Progenitor cell of endocrine pancreas (in vitro differentiated cells): ENCODE measurements around the gene XPNPEP2. TPM values are rescaled to one million over a fixed set of nuclear protein-coding genes. Genes with fewer than 3 reads are reported as not detected.

Experiments
- DNase-seq: peaks from one replicate; pipeline ENCODE4 v3.0.0; 2021; ENCODE audit warnings: low spot score; ENCODE audit not compliant: unreplicated experiment
- H3K27ac Mint-ChIP-seq: 2 replicates; pipeline ENCODE4 v1.8.0; 2021; ENCODE audit warnings: mild to moderate bottlenecking, moderate library complexity, mixed read lengths
- H3K27me3 Mint-ChIP-seq: 2 replicates; pipeline ENCODE4 v1.8.0; 2021; ENCODE audit warnings: mixed read lengths
- H3K36me3 Mint-ChIP-seq: 2 replicates; pipeline ENCODE4 v1.8.0; 2022; ENCODE audit warnings: mixed read lengths; ENCODE audit not compliant: insufficient read depth
- H3K4me1 Mint-ChIP-seq: 2 replicates; pipeline ENCODE4 v1.8.0; 2021; ENCODE audit warnings: low read depth, mixed read lengths
- H3K4me3 Mint-ChIP-seq: 2 replicates; pipeline ENCODE4 v1.8.0; 2021; ENCODE audit warnings: low read depth, mild to moderate bottlenecking, moderate library complexity, mixed read lengths
- H3K9me3 Mint-ChIP-seq: 2 replicates; pipeline ENCODE4 v1.8.0; 2021; ENCODE audit warnings: low read depth, mixed read lengths
- total RNA-seq: library from RNA; stranded (reverse); gene quantifications from 2 replicates; pipeline ENCODE4 v1.2.1, GENCODE V29; 2021
- TF ChIP-seq, protein P1 (sequence below): fragments of 200-600 bp; sonication (generic); IDR thresholded peaks from one replicate; pipeline ENCODE4 v1.5.0; 2021; ENCODE audit warnings: antibody characterized with exemption, mild to moderate bottlenecking; ENCODE audit not compliant: unreplicated experiment

The XPNPEP2 gene
- total RNA-seq, 1 donor from 2014 or later, result not detected

DNA sequence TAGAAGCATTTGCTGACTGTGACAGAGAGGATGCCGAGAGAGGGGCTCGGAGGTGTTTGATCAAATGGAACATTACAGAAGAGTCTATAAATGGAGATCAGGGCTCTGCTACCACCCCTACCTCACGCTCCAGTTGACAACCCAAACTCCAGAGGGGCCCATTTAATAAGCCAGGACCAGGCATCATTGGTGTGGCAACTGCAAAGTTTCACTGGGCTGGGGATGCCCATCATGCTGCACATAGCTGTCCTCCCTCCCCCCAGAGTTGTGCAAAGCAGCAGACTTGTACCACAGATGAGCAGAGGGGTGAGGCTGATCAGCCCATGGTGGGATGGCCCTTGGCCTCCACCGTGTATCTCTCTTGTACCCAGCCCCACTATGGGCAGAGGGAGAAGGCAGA, 38.2 kb upstream of the XPNPEP2 start:
- Mint-ChIP-seq H3K4me1 (peaks cover 1% of the 10 kb centered on the region), H3K9me3 (peaks cover 9% of the 10 kb centered on the region), H3K4me3 (no peak overlapping the region), H3K36me3 (no peaks in the 10 kb centered on the region), H3K27ac (no peak overlapping the region), H3K27me3 (peaks cover 6% of the 10 kb centered on the region)
- DNase-seq, result no peak
- TF ChIP-seq, protein P1, sequence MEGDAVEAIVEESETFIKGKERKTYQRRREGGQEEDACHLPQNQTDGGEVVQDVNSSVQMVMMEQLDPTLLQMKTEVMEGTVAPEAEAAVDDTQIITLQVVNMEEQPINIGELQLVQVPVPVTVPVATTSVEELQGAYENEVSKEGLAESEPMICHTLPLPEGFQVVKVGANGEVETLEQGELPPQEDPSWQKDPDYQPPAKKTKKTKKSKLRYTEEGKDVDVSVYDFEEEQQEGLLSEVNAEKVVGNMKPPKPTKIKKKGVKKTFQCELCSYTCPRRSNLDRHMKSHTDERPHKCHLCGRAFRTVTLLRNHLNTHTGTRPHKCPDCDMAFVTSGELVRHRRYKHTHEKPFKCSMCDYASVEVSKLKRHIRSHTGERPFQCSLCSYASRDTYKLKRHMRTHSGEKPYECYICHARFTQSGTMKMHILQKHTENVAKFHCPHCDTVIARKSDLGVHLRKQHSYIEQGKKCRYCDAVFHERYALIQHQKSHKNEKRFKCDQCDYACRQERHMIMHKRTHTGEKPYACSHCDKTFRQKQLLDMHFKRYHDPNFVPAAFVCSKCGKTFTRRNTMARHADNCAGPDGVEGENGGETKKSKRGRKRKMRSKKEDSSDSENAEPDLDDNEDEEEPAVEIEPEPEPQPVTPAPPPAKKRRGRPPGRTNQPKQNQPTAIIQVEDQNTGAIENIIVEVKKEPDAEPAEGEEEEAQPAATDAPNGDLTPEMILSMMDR, result no peak

DNA sequence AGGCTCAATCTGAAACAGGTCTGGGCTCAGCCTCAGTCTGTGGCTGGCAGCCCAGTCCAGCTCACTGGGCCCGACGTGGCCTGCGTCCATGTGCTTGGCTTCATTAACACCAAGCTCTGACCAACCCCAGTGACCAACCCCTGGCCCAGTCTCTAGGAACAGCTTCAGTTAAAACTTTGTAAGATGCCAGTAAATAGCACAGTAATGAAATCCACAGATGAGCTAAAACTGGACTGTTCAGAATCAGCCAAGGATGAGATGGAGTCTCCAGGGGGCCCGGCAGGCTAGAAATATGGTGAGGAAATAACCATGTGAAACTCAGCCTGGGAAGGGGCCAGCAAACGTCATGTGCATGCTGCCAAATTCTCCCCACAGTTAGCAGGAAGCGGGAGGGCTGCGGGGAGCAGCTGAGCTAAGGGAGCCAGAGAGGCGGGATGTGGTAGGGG, 37.1 kb upstream of the XPNPEP2 start:
- TF ChIP-seq, protein P1, result no peak
- Mint-ChIP-seq H3K4me3 (no peak overlapping the region), H3K4me1 (peaks cover 1% of the 10 kb centered on the region), H3K27ac (no peak overlapping the region), H3K9me3 (peaks cover 6% of the 10 kb centered on the region), H3K36me3 (no peaks in the 10 kb centered on the region), H3K27me3 (peaks cover 3% of the 10 kb centered on the region)
- DNase-seq, result no peak

DNA sequence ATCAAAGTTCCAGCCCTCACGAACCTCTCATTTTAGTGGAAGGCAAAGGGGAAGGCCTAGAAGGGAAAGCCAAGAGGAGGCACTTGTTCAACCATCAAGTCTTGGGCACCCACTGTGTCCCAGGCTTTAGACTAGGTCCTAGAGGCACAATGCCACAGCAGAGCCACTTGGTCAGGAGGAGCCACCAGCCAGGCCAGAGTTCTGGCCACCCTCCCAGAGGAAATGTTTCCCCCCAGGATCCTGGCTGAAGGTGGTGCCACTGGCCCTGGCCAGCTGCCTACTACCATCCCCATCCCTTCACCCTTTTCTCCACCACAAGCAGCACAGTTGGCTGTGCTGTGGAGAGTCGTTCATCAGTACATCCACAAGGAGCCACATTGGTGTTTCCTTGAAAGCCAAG, 34.3 kb upstream of the XPNPEP2 start:
- Mint-ChIP-seq H3K27ac (no peak overlapping the region), H3K27me3 (no peaks in the 10 kb centered on the region), H3K4me1 (peaks cover 1% of the 10 kb centered on the region), H3K9me3 (peaks cover 21% of the 10 kb centered on the region), H3K36me3 (no peaks in the 10 kb centered on the region), H3K4me3 (no peak overlapping the region)
- DNase-seq, result no peak
- TF ChIP-seq, protein P1, result no peak

DNA sequence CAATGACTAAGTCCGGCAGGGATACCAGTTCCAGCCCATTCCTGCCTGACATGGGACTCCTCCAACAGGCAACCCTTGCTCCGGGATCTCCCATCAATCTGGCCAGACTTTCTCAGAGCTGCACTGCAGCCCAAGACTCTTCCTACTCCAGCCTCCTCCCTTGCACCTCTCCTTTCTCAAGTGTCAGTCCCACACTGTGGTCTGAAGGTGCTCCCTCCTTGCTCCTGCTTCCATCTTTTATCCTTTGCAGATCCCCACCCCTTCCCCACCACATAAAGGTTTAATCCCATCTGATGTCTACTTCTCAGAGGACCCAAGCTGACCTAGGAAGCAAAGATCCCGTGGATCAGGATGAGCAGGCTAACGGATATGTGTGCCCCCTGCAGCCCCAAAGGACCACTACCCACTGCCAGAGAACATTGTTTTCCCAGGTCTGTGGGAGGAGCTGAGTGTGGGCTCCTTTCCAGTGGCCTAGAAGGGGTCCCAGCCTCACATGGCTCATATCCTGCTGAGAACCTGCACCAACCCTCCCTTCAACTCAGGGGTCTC, 33.3 kb upstream of the XPNPEP2 start:
- Mint-ChIP-seq H3K4me3 (no peak overlapping the region), H3K36me3 (no peaks in the 10 kb centered on the region), H3K27me3 (no peaks in the 10 kb centered on the region), H3K27ac (no peak overlapping the region), H3K9me3 (peaks cover 21% of the 10 kb centered on the region), H3K4me1 (no peaks in the 10 kb centered on the region)
- no peak for DNase-seq
- TF ChIP-seq, protein P1, result no peak

DNA sequence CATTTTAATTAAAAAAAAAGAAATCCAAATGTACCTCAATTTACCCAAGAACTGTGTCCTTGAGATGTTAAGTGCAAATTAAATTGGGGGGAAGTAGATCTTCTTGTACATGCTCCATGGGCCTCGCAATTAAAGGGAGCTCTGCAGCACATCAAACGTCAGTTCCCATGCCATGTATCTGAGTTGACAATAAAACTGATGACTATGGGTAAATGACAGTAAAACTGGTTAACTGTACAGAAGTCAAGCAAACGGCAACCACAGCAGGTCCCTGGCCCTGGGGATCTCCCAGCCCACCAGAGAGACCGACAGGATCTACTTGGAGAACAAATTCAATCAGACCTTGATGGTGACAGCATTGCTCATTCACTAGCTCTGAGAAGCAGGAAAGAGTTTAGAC, 32.8 kb upstream of the XPNPEP2 start:
- Mint-ChIP-seq H3K27me3 (no peaks in the 10 kb centered on the region), H3K4me1 (no peaks in the 10 kb centered on the region), H3K4me3 (no peak overlapping the region), H3K36me3 (no peaks in the 10 kb centered on the region), H3K27ac (no peak overlapping the region), H3K9me3 (peaks cover 25% of the 10 kb centered on the region)
- TF ChIP-seq, protein P1, result no peak
- no peak for DNase-seq
